ENCODE results near the gene SDF2.
"Not testable (repeated sequence)": the region's sequence is repeated elsewhere in the genome, so short reads cannot be mapped to it uniquely, and the experiment has no call there.

Gene SDF2

GRCh38 chr17:28626818-28627217 lies 34.9 kb downstream of the SDF2 start:
- no peak for DNase-seq

GRCh38 chr17:28624148-28624547 lies 37.6 kb downstream of the SDF2 start:
- no peak for DNase-seq

- DNase-seq, result no peak
Measured at GRCh38 chr17:28623696-28624095, 38.0 kb downstream of the SDF2 start.

GRCh38 chr17:28622186-28622585 lies 39.5 kb downstream of the SDF2 start:
- DNase-seq, result no peak

GRCh38 chr17:28620010-28620409 lies 41.7 kb downstream of the SDF2 start:
- no peak for DNase-seq

- no peak for DNase-seq
Measured at GRCh38 chr17:28618464-28618863, 43.2 kb downstream of the SDF2 start.

- no peak for DNase-seq
Measured at GRCh38 chr17:28616281-28616680, 45.4 kb downstream of the SDF2 start.

GRCh38 chr17:28615260-28615940 lies 46.3 kb downstream of the SDF2 start:
- no peak for DNase-seq

- DNase-seq, result no peak
Measured at GRCh38 chr17:28613931-28614381, 47.8 kb downstream of the SDF2 start, which contains the start of gene RSKR. TSS of gene RSKR (minus strand) at chr17:28614185. CDS start at chr17:28614161, 24 bp downstream.

- no peak for DNase-seq
Measured at GRCh38 chr17:28612936-28613872, 48.5 kb downstream of the SDF2 start.

GRCh38 chr17:28612531-28612930 lies 49.2 kb downstream of the SDF2 start:
- no peak for DNase-seq

GRCh38 chr17:28610376-28610775 lies 51.3 kb downstream of the SDF2 start:
- no peak for DNase-seq

GRCh38 chr17:28604031-28604430 lies 57.7 kb downstream of the SDF2 start:
- not testable (repeated sequence) for DNase-seq

GRCh38 chr17:28599311-28600184 lies 62.2 kb downstream of the SDF2 start:
- peak; percentile 69 for DNase-seq

- DNase-seq, result peak; percentile 89
Measured at GRCh38 chr17:28598799-28599310, 62.9 kb downstream of the SDF2 start, which contains the start of gene SPAG5. TSS of gene SPAG5 (minus strand) at chr17:28599025. CDS start at chr17:28598946, 79 bp downstream.

GRCh38 chr17:28598389-28598788 lies 63.3 kb downstream of the SDF2 start:
- DNase-seq, result no peak

Measured in T1000 (cell line).